ENCODE measurements around the gene PRLHR.

DNA sequence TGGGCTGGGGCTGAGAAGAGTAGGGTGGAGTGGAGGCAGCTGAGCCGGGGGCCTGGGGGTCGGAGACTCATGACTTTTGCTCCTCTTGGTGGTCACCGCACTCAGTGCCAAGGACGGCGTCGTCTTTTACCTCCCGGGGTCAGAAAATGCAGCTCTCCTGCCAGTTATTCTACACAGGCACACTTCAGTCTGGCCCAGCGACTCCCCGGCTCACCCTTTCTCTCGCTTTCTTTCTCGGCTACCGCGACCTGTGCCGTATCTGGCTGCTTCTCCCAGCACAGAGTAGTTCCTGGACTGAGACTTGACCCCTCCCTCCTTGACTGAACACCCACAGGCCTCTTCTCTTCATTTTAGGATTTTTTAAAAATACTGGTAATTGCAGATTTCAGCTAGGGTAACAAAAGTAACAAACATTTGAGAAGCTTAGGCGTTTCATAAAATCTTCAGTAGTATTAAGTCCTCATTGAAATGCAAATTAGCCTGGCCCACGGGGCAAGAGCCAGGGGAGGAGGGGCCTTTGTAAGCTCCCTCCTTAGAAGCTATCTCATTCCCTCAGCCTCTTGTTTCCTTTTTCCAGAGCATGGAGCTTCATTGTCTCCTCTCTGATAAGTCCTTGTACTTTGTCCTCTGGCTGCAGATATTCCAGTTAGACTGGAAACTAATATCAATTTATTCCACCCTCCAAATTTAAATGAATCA lies 1.1 kb upstream of the PRLHR start:
- TF ChIP-seq, protein P1, sequence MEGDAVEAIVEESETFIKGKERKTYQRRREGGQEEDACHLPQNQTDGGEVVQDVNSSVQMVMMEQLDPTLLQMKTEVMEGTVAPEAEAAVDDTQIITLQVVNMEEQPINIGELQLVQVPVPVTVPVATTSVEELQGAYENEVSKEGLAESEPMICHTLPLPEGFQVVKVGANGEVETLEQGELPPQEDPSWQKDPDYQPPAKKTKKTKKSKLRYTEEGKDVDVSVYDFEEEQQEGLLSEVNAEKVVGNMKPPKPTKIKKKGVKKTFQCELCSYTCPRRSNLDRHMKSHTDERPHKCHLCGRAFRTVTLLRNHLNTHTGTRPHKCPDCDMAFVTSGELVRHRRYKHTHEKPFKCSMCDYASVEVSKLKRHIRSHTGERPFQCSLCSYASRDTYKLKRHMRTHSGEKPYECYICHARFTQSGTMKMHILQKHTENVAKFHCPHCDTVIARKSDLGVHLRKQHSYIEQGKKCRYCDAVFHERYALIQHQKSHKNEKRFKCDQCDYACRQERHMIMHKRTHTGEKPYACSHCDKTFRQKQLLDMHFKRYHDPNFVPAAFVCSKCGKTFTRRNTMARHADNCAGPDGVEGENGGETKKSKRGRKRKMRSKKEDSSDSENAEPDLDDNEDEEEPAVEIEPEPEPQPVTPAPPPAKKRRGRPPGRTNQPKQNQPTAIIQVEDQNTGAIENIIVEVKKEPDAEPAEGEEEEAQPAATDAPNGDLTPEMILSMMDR (IDR thresholded peaks at IDR 0.05), result no peak
- TF ChIP-seq POLR2A (IDR thresholded peaks at IDR 0.05), result no peak

All from uterus (tissue), 2 donors.